ENCODE data around the gene DMRT3. TPM values are rescaled to one million over a fixed set of nuclear protein-coding genes. Genes with fewer than 3 reads are reported as not detected.
A peak's percentile ranks its signal among the peaks of the same experiment; 100 is the strongest.

The DMRT3 gene
- total RNA-seq, 1 experiment from 2014 or later = not detected

GRCh38 chr9:970151-970996, 6.1 kb upstream of the DMRT3 start (continued):
- no peak for TF ChIP-seq CDX4 (CRISPR knock-in tag; IDR thresholded peaks at IDR 0.05; ENCODE audit: borderline replicate concordance)
- 0 out of 2 replicates have a peak, but pooled peaks have one; percentile 3 for TF ChIP-seq FOXP1 (CRISPR knock-in tag; IDR thresholded peaks at IDR 0.05; ENCODE audit: borderline replicate concordance)

GRCh38 chr9:971901-972500, 4.5 kb upstream of the DMRT3 start:
- H3K4me1 Mint-ChIP-seq = peaks cover 62% of the 10 kb centered on the region
- ATAC-seq (peak; percentile 29), DNase-seq (ENCODE audit: low spot score) (peak; percentile 85)
- peak; percentile 19; the same call in 1 of the 2 replicates for TF ChIP-seq SP1 (CRISPR knock-in tag; conservative IDR thresholded peaks at IDR 0.05)
- TF ChIP-seq ZNF423 (CRISPR knock-in tag; IDR thresholded peaks at IDR 0.05) = peak; percentile 43; the same call in 1 of the 2 replicates
- TF ChIP-seq CREM (CRISPR knock-in tag; IDR thresholded peaks at IDR 0.05) = 0 out of 2 replicates have a peak, but pooled peaks have one; percentile 24
- TF ChIP-seq E2F5 (CRISPR knock-in tag; IDR thresholded peaks at IDR 0.05) = peak; percentile 67; the same call in 1 of the 2 replicates
- no peak for TF ChIP-seq ZNF281 (CRISPR knock-in tag; IDR thresholded peaks at IDR 0.05)
- no peaks in the 10 kb centered on the region for H3K9me3 Mint-ChIP-seq
- peaks cover 98% of the 10 kb centered on the region for H3K27me3 Mint-ChIP-seq (ENCODE audit: low read depth)
- ChIA-PET POLR2A (no interaction called here), CTCF (interaction anchor here (1.6 kb wide), 1 partner anchor 10 kb away, joined by 5 read pairs; no protein-coding TSS in a partner anchor)
- no peak overlapping the region for H3K27ac Mint-ChIP-seq
- peak overlapping the region; percentile 66 for H3K4me3 Mint-ChIP-seq
- H3K36me3 Mint-ChIP-seq = no peaks in the 10 kb centered on the region

GRCh38 chr9:972501-973294, 3.8 kb upstream of the DMRT3 start:
- Mint-ChIP-seq H3K36me3 (no peaks in the 10 kb centered on the region), H3K9me3 (no peaks in the 10 kb centered on the region), H3K27me3 (ENCODE audit: low read depth) (peaks cover 98% of the 10 kb centered on the region), H3K4me1 (peaks cover 60% of the 10 kb centered on the region), H3K27ac (no peak overlapping the region), H3K4me3 (peak overlapping the region; percentile 66)
- TF ChIP-seq E2F5 (CRISPR knock-in tag; IDR thresholded peaks at IDR 0.05) (0 out of 2 replicates have a peak, but pooled peaks have one; percentile 21), FOXJ3 (CRISPR knock-in tag; IDR thresholded peaks at IDR 0.05; ENCODE audit: borderline replicate concordance) (no peak), ZBTB43 (CRISPR knock-in tag; IDR thresholded peaks at IDR 0.05) (0 out of 2 replicates have a peak, but pooled peaks have one; percentile 29), FOXP4 (CRISPR knock-in tag; IDR thresholded peaks at IDR 0.05) (peak; percentile 45; the same call in 1 of the 2 replicates), AFF4 (CRISPR knock-in tag; IDR thresholded peaks at IDR 0.05; ENCODE audit: borderline replicate concordance) (no peak)
- peak; percentile 50 for DNase-seq (ENCODE audit: low spot score)
- ChIA-PET POLR2A (no interaction called here), CTCF (interaction anchor here (1.6 kb wide), 1 partner anchor 9 kb away, joined by 5 read pairs; no protein-coding TSS in a partner anchor)
- peak; percentile 2; the same call in 1 of the 2 replicates for ATAC-seq
